Liver (tissue), 3 donors: Measurements from ENCODE around the gene CACNA1C.

Experiments
- ATF3 ChIP-seq: IDR thresholded peaks from 2 replicates; pipeline ENCODE4 v1.6.1; 2016; ENCODE audit warnings: antibody characterized with exemption
- CTCF ChIP-seq: fragments of 150-350 bp; IDR thresholded peaks from 2 replicates; pipeline ENCODE4 v1.5.1; 2017; ENCODE audit warnings: improper control_type of control experiment, low read depth, low read length; ENCODE audit not compliant: missing input control
- HNF4A ChIP-seq, 2 donors: conservative IDR thresholded peaks; 2 replicates each; pipeline ENCODE4 v1.6.1; 2016; ENCODE audit warnings: antibody characterized with exemption in 2 of 2, mild to moderate bottlenecking in 2 of 2
- JUND ChIP-seq, 2 donors: IDR thresholded peaks; 2 replicates each; pipeline ENCODE4 v1.6.1; 2016; ENCODE audit warnings: antibody characterized with exemption in 2 of 2
- RAD21 ChIP-seq, 2 donors: IDR thresholded peaks; 2 replicates each; pipeline ENCODE4 v1.6.1; 2016; ENCODE audit warnings: antibody characterized with exemption in 2 of 2, mild to moderate bottlenecking in 2 of 2
- YY1 ChIP-seq: IDR thresholded peaks from 2 replicates; pipeline ENCODE4 v1.6.1; 2016; ENCODE audit warnings: antibody characterized with exemption, mild to moderate bottlenecking
- ZBTB33 ChIP-seq: IDR thresholded peaks from 2 replicates; pipeline ENCODE4 v1.6.1; 2016; ENCODE audit warnings: antibody characterized with exemption
- donor health status: healthy.
- donor health status: healthy.

GRCh38 chr12:2053691-2054090 lies 904 bp downstream of the CACNA1C start:
- TF ChIP-seq CTCF, result no peak
- TF ChIP-seq JUND (IDR thresholded peaks at IDR 0.05), result no peak
- no peak for TF ChIP-seq YY1
- TF ChIP-seq RAD21 (IDR thresholded peaks at IDR 0.05), result no peak
- no peak for TF ChIP-seq ATF3
- TF ChIP-seq ZBTB33, result no peak
- no peak for TF ChIP-seq HNF4A (conservative IDR thresholded peaks at IDR 0.05)
